NCI-H526 (cell line): ENCODE data around the gene ELOVL5.

Experiments
- DNase-seq, 2 experiments: peaks; one replicate each; lab custom pipeline; 2025; lab: John Stamatoyannopoulos, UW

ELOVL5 gene

GRCh38 chr6:53273370-53273769, 75.4 kb downstream of the ELOVL5 start:
- DNase-seq: no peak

- DNase-seq: no peak
Observed at GRCh38 chr6:53269827-53270226, 78.9 kb downstream of the ELOVL5 start.

- DNase-seq: no peak
Observed at GRCh38 chr6:53268858-53269608, 79.7 kb downstream of the ELOVL5 start.

GRCh38 chr6:53266553-53267090, 82.1 kb downstream of the ELOVL5 start:
- DNase-seq: no peak

GRCh38 chr6:53264915-53265607, 83.7 kb downstream of the ELOVL5 start:
- no peak for DNase-seq

GRCh38 chr6:53264337-53264736, 84.4 kb downstream of the ELOVL5 start:
- no peak for DNase-seq

- DNase-seq: no peak
Observed at GRCh38 chr6:53263917-53264316, 84.8 kb downstream of the ELOVL5 start.

- DNase-seq: no peak
Observed at GRCh38 chr6:53259860-53260580, 88.7 kb downstream of the ELOVL5 start.

GRCh38 chr6:53258774-53259155, 90.0 kb downstream of the ELOVL5 start:
- DNase-seq: no peak

- no peak for DNase-seq
Observed at GRCh38 chr6:53258076-53258773, 90.5 kb downstream of the ELOVL5 start.

GRCh38 chr6:53257533-53257932, 91.2 kb downstream of the ELOVL5 start:
- DNase-seq: no peak

- no peak for DNase-seq
Observed at GRCh38 chr6:53257001-53257400, 91.7 kb downstream of the ELOVL5 start.

GRCh38 chr6:53252177-53252692, 96.5 kb downstream of the ELOVL5 start:
- no peak for DNase-seq

GRCh38 chr6:53251033-53251672, 97.6 kb downstream of the ELOVL5 start:
- no peak for DNase-seq

- no peak for DNase-seq
Observed at GRCh38 chr6:53250176-53251032, 98.3 kb downstream of the ELOVL5 start.

GRCh38 chr6:53246924-53247323, 101.8 kb downstream of the ELOVL5 start:
- no peak for DNase-seq

- DNase-seq: no peak
Observed at GRCh38 chr6:53244958-53245357, 103.8 kb downstream of the ELOVL5 start.

- no peak for DNase-seq
Observed at GRCh38 chr6:53244399-53244931, 104.3 kb downstream of the ELOVL5 start.

- DNase-seq: no peak
Observed at GRCh38 chr6:53241938-53242337, 106.8 kb downstream of the ELOVL5 start.

- no peak for DNase-seq
Observed at GRCh38 chr6:53240761-53241160, 108.0 kb downstream of the ELOVL5 start.
